ENCODE results near the gene QRICH2.

Gene QRICH2

DNA sequence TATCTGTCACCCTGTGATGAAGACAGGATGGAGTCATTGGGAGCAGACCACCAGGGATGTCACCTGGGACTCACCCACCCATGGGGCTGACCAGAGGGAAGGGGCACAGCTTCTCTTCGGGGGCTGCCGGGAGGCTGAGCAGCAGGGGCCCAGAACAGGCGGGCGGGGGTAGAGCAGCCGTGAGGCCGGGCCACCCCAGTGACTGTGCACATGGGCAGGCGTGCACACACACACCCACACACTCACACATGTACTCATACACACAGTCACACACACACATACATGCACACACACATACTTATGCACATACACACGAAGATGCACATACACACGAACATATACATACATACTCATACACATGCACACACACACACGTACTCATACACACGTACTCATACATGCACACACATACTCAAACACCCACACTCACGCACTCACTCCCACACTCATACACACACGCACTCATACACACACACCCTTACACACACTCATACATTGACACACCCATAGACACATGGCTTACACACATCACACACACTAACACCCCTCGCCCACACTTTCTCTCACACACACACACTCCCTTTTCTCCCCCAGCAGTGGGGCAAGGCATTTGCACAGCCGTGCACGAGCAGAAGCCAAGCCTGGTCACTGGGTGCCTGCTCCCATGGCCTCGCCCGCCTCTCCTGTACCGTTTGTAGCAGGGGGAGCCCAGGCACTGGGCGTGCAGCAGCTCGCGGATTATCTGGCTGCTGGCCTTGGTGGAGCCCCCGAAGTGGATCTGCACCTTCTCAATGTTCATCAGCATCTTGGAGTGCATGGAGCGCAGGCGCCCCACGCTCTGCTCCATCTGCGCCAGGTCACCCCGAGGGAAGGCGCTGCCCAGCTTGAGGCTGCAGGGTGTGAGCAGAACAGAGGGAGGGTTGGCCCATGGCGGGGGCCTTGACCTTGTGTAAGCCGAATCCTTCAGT lies 30.5 kb downstream of the QRICH2 start:
- TF ChIP-seq, protein P1, sequence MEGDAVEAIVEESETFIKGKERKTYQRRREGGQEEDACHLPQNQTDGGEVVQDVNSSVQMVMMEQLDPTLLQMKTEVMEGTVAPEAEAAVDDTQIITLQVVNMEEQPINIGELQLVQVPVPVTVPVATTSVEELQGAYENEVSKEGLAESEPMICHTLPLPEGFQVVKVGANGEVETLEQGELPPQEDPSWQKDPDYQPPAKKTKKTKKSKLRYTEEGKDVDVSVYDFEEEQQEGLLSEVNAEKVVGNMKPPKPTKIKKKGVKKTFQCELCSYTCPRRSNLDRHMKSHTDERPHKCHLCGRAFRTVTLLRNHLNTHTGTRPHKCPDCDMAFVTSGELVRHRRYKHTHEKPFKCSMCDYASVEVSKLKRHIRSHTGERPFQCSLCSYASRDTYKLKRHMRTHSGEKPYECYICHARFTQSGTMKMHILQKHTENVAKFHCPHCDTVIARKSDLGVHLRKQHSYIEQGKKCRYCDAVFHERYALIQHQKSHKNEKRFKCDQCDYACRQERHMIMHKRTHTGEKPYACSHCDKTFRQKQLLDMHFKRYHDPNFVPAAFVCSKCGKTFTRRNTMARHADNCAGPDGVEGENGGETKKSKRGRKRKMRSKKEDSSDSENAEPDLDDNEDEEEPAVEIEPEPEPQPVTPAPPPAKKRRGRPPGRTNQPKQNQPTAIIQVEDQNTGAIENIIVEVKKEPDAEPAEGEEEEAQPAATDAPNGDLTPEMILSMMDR (IDR thresholded peaks at IDR 0.05; ENCODE audit: borderline replicate concordance, insufficient read depth, low read depth, low read length): no peak
- H3K4me3 ChIP-seq (ENCODE audit: low read depth, low read length): no peak overlapping the region

GRCh38 chr17:76276461-76277299 lies 31.4 kb downstream of the QRICH2 start:
- H3K4me3 ChIP-seq (ENCODE audit: low read depth, low read length): no peak overlapping the region
- TF ChIP-seq, protein P1 (IDR thresholded peaks at IDR 0.05; ENCODE audit: borderline replicate concordance, insufficient read depth, low read depth, low read length): no peak

GRCh38 chr17:76276069-76276431 lies 32.0 kb downstream of the QRICH2 start:
- TF ChIP-seq, protein P1 (IDR thresholded peaks at IDR 0.05; ENCODE audit: borderline replicate concordance, insufficient read depth, low read depth, low read length): no peak
- no peak overlapping the region for H3K4me3 ChIP-seq (ENCODE audit: low read depth, low read length)

DNA sequence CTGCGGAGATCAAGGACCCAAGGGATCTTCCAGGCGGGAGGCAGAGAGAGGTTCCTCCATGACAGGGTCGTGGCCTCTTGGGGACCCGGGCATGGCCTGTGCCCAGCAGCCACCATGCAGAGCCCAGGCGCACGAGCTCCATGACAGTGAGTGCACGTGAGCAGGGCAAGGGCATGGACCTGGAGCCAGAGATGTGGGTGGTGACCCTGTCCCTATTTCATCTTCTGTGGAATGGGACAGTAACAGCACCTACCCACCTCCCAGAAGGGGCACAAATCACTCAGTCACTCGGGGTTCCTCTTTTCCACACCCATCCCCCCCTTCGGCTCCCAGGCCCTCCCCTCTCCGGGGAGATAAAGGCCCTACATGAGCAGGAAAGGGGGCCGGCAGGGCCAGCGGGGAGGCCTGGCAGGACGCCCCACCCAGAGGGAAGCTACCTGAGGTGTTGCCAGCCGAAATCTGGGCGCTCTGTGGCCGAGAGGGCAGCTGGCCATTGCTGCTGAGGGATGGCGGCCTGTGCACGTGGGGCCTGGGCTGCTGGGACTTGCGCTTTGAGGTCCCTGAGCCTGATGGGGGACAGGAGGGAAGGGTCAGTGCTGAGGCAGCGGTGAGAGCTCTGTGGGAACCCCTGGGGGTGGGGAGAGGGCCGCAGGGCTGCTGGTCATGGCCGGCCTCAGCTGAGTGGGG lies 32.6 kb downstream of the QRICH2 start:
- TF ChIP-seq, protein P1 (IDR thresholded peaks at IDR 0.05; ENCODE audit: borderline replicate concordance, insufficient read depth, low read depth, low read length): no peak
- no peak overlapping the region for H3K4me3 ChIP-seq (ENCODE audit: low read depth, low read length)

DNA sequence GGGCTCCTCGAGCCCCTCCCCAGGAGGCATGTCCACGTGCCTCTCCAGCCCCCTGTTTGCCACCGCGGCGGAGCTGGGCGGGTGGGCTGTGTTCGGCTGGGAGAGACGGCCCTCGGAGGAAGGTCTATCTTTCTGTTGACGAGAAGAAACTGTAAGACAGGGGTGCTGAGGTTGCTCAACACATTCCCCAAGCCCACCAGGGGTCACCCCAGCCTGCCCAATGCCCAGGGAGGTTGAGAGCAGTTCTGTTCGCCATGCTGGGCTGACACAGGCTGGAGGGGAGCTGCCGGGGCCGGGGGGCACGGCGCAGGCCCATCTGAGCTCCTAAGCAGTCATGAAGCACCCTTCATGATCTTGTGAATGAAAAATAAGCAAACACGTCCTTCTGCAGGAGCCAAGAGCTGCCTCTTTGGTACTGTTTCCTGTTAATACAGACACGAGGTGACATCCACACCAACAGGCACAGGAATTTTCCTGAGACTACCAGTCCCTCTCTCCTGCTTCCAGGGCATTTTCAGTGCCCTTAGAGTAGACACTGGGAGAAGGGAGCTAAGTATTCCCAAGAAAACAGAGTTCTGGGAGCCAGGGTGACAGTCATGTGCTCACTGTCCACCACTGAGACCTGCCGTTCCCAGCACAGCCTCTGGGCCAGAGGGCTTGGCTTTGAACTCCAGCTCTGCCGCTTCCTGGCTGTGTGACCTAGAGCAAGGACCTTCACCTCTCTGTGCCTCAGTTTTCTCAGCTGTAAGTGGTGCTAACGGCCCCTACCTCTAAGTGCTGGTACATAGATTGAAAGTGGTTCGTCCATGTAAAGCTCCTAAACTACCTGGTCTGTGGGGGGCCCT lies 33.7 kb downstream of the QRICH2 start:
- H3K4me3 ChIP-seq (ENCODE audit: low read depth, low read length): no peak overlapping the region
- TF ChIP-seq, protein P1 (IDR thresholded peaks at IDR 0.05; ENCODE audit: borderline replicate concordance, insufficient read depth, low read depth, low read length): 0 out of 2 replicates have a peak, but pooled peaks have one; percentile 5

- no peak overlapping the region for H3K4me3 ChIP-seq (ENCODE audit: low read depth, low read length)
- TF ChIP-seq, protein P1 (IDR thresholded peaks at IDR 0.05; ENCODE audit: borderline replicate concordance, insufficient read depth, low read depth, low read length): no peak
These were observed 34.5 kb downstream of the QRICH2 start for GRCh38 chr17:76273445-76274111.

All from GM12875 (cell line).